Prostate gland (tissue), 2 donors: ENCODE measurements around the gene EPHB2.

Source experiments
- CTCF ChIP-seq, 4 experiments: fragments of 200-600 bp in 2 of 4; fragments of 450-650 bp in 2 of 4; sonication (generic) in 2 of 4; IDR thresholded peaks; 1 replicate in 3 of 4; 2 replicates in 1 of 4; pipeline ENCODE4 v1.5.1; 2016 to 2019; ENCODE audit warnings: antibody characterized with exemption in 4 of 4, mild to moderate bottlenecking in 2 of 4, moderate library complexity in 2 of 4
- POLR2A ChIP-seq: fragments of 450-650 bp; IDR thresholded peaks from one replicate; pipeline ENCODE4 v1.6.1; 2016; ENCODE audit warnings: antibody characterized with exemption, mild to moderate bottlenecking
- POLR2AphosphoS5 ChIP-seq: sonication (generic); formaldehyde crosslinking; IDR thresholded peaks from one replicate; pipeline ENCODE4 v1.6.1; 2017; ENCODE audit warnings: antibody characterized with exemption

- TF ChIP-seq CTCF (IDR thresholded peaks at IDR 0.05) (no peak), POLR2AphosphoS5 (no peak), POLR2A (no peak)
Measured at GRCh38 chr1:22671999-22672398, 38.6 kb upstream of the EPHB2 start.
